ENCODE measurements around the gene USP20.

GRCh38 chr9:129908906-129909305 is 73.6 kb downstream of the USP20 start:
- no peak for TF ChIP-seq CTCF (IDR thresholded peaks at IDR 0.05)
- no peak for TF ChIP-seq POLR2A (IDR thresholded peaks at IDR 0.05)

Measured in thyroid gland (tissue), 4 donors.